HepG2 (cell line): ENCODE results near the gene ACP7. TPM values are rescaled to one million over a fixed set of nuclear protein-coding genes. Genes with fewer than 3 reads are reported as not detected.

Experiments used
- AGO2 ChIP-seq: fragments of 200-400 bp; formaldehyde crosslinking; optimal IDR thresholded peaks from 2 replicates; pipeline ENCODE3; 2017; ENCODE audit warnings: mild to moderate bottlenecking, low read depth, low read length, moderate library complexity
- ATF3 ChIP-seq: sonication (generic); formaldehyde crosslinking; IDR thresholded peaks from 2 replicates; pipeline ENCODE4 v1.4.0; 2020; ENCODE audit warnings: missing genetic modification reagents
- HNRNPK ChIP-seq: fragments of 200-400 bp; formaldehyde crosslinking; IDR thresholded peaks from 2 replicates; pipeline ENCODE4 v1.6.1; 2018; ENCODE audit warnings: low read length, low read depth, moderate library complexity, mild to moderate bottlenecking; ENCODE audit not compliant: poor library complexity, severe bottlenecking
- IKZF5 ChIP-seq: IDR thresholded peaks from 2 replicates; pipeline ENCODE4 v1.6.1; 2018; ENCODE audit warnings: missing genetic modification reagents, mild to moderate bottlenecking, missing compliant biosample characterization
- KAT7 ChIP-seq: IDR thresholded peaks from 2 replicates; pipeline ENCODE4 v1.6.1; 2018; ENCODE audit warnings: borderline replicate concordance, missing compliant biosample characterization
- KDM6A ChIP-seq: IDR thresholded peaks from 2 replicates; pipeline ENCODE4 v1.6.1; 2016; ENCODE audit warnings: low read depth
- MATR3 ChIP-seq: sonication (generic); formaldehyde crosslinking; IDR thresholded peaks from 2 replicates; pipeline ENCODE4 v1.4.0; 2020; ENCODE audit warnings: missing genetic modification reagents
- MBD4 ChIP-seq: IDR thresholded peaks from 2 replicates; pipeline ENCODE4 v1.6.1; 2012; ENCODE audit warnings: low read length, inconsistent platforms, borderline replicate concordance
- NFE2L2 ChIP-seq: fragments of 150-350 bp; IDR thresholded peaks from 2 replicates; pipeline ENCODE4 v1.6.1; 2014; ENCODE audit warnings: low read length
- POLR2AphosphoS2 ChIP-seq: IDR thresholded peaks from 2 replicates; pipeline ENCODE4 v1.6.1; 2011; ENCODE audit warnings: low read depth, low read length, improper control_type of control experiment
- PRDM10 ChIP-seq: sonication (generic); formaldehyde crosslinking; IDR thresholded peaks from 2 replicates; pipeline ENCODE4 v1.4.0; 2020; ENCODE audit warnings: low read depth, missing genetic modification reagents
- RNF2 ChIP-seq: fragments of 450-650 bp; conservative IDR thresholded peaks from 2 replicates; pipeline ENCODE4 v1.6.1; 2016; ENCODE audit warnings: low read depth
- SIX4 ChIP-seq: sonication (generic); formaldehyde crosslinking; IDR thresholded peaks from 2 replicates; pipeline ENCODE4 v1.4.0; 2020; ENCODE audit warnings: missing genetic modification reagents
- THAP9 ChIP-seq: sonication (generic); formaldehyde crosslinking; IDR thresholded peaks from 2 replicates; pipeline ENCODE4; 2020; ENCODE audit warnings: missing genetic modification reagents, mild to moderate bottlenecking, borderline replicate concordance
- ZBTB8A ChIP-seq: sonication (generic); formaldehyde crosslinking; IDR thresholded peaks from 2 replicates; pipeline ENCODE4 v1.4.0; 2020; ENCODE audit warnings: mild to moderate bottlenecking, low read depth, missing genetic modification reagents, borderline replicate concordance
- ZFP37 ChIP-seq: sonication (generic); formaldehyde crosslinking; IDR thresholded peaks from 2 replicates; pipeline ENCODE4 v1.4.0; 2020; ENCODE audit warnings: missing genetic modification reagents, borderline replicate concordance
- ZNF12 ChIP-seq: sonication (generic); formaldehyde crosslinking; IDR thresholded peaks from 2 replicates; pipeline ENCODE4 v1.5.0; 2020; ENCODE audit warnings: missing genetic modification reagents
- ZNF547 ChIP-seq: sonication (generic); formaldehyde crosslinking; IDR thresholded peaks from 2 replicates; pipeline ENCODE4 v1.5.1; 2020; ENCODE audit warnings: mild to moderate bottlenecking, missing genetic modification reagents
- ZNF615 ChIP-seq: sonication (generic); formaldehyde crosslinking; IDR thresholded peaks from 2 replicates; pipeline ENCODE4 v1.5.0; 2020; ENCODE audit warnings: mild to moderate bottlenecking, missing genetic modification reagents, borderline replicate concordance
- ZNF703 ChIP-seq: sonication (generic); formaldehyde crosslinking; IDR thresholded peaks from 2 replicates; pipeline ENCODE4 v1.5.1; 2020; ENCODE audit warnings: missing genetic modification reagents, mild to moderate bottlenecking, moderate library complexity, borderline replicate concordance
- ZNF772 ChIP-seq: sonication (generic); formaldehyde crosslinking; IDR thresholded peaks from 2 replicates; pipeline ENCODE4 v1.5.0; 2020; ENCODE audit warnings: mild to moderate bottlenecking, missing genetic modification reagents
- ZNF883 ChIP-seq: sonication (generic); formaldehyde crosslinking; IDR thresholded peaks from 2 replicates; pipeline ENCODE4 v1.5.1; 2020; ENCODE audit warnings: mild to moderate bottlenecking, missing genetic modification reagents; ENCODE audit errors: not compliant biosample characterization
- ZSCAN31 ChIP-seq: sonication (generic); formaldehyde crosslinking; IDR thresholded peaks from 2 replicates; pipeline ENCODE4 v1.5.0; 2020; ENCODE audit warnings: low read depth, mild to moderate bottlenecking, missing genetic modification reagents
- polyA plus RNA-seq, 8 experiments: library from polyadenylated mRNA; depleted of rRNA in 3 of 8; stranded (reverse) in 7 of 8; unstranded in 1 of 8; fragments of >200 nt; fragmentation: Illumina TruSeq in 4 of 8; extraction: Trizol in 4 of 8; gene quantifications; 2 replicates each; pipeline versions ENCODE4 v1.2.1 to v1.2.3, GENCODE V29; 2011 to 2016; ENCODE audit warnings: low read depth in 4 of 8, missing spikeins in 1 of 8, mixed read lengths in 1 of 8; ENCODE audit not compliant: insufficient read depth in 1 of 8
- total RNA-seq, 5 experiments: library from RNA; depleted of rRNA; stranded (reverse); fragments of >200 nt; fragmentation: Illumina TruSeq; extraction: Trizol; gene quantifications; 2 replicates each; pipeline ENCODE4 v1.2.3, GENCODE V29; 2016; ENCODE audit warnings: low read depth in 1 of 5

Gene ACP7
- total and polyA plus RNA-seq, 2 of the 13 experiments (the other 11 are each of a cell fraction or from before 2014, with no cell fraction given), result not detected

GRCh38 chr19:39125554-39126311 is 41.6 kb downstream of the ACP7 start, which contains the start of gene PAK4 (continued):
- TF ChIP-seq ZNF772, result peak; percentile 33; the same call in 1 of the 2 replicates
- no peak for TF ChIP-seq KAT7 (CRISPR knock-in tag)
- TF ChIP-seq PRDM10 (CRISPR knock-in tag), result no peak
- TF ChIP-seq ZSCAN31 (CRISPR knock-in tag), result peak; percentile 88; the same call in 1 of the 2 replicates
- TF ChIP-seq ZNF547 (CRISPR knock-in tag), result peak; percentile 92
- TF ChIP-seq MATR3 (CRISPR knock-in tag), result no peak
- TF ChIP-seq HNRNPK, result peak; percentile 93
- TF ChIP-seq AGO2, result peak; percentile 90
- 0 out of 2 replicates have a peak, but pooled peaks have one; percentile 15 for TF ChIP-seq ZNF703
- no peak for TF ChIP-seq ZNF12
- no peak for TF ChIP-seq ZBTB8A (CRISPR knock-in tag)
- no peak for TF ChIP-seq SIX4 (CRISPR knock-in tag)
- TF ChIP-seq IKZF5 (CRISPR knock-in tag), result no peak
- no peak for TF ChIP-seq NFE2L2
- TF ChIP-seq MBD4, result no peak
- no peak for TF ChIP-seq RNF2
- no peak for TF ChIP-seq KDM6A (CRISPR knock-in tag)
- no peak for TF ChIP-seq ATF3 (CRISPR knock-in tag)
- no peak for TF ChIP-seq ZNF615 (CRISPR knock-in tag)
- TF ChIP-seq ZFP37, result peak; percentile 31; the same call in 1 of the 2 replicates
- TF ChIP-seq ZNF883 (CRISPR knock-in tag), result peak; percentile 86
- TF ChIP-seq THAP9 (CRISPR knock-in tag), result peak; percentile 95
- TF ChIP-seq POLR2AphosphoS2, result no peak
